ENCODE data around the gene LETMD1.

- TF ChIP-seq POLR2A (IDR thresholded peaks at IDR 0.05) (no peak), CTCF (IDR thresholded peaks at IDR 0.05) (no peak)
Observed at GRCh38 chr12:50999093-50999492, 49.0 kb upstream of the LETMD1 start.
